GM10266 (cell line): ENCODE measurements around the gene CHP1.
A peak's percentile ranks its signal among the peaks of the same experiment; 100 is the strongest.
"Not testable (repeated sequence)": the region's sequence is repeated elsewhere in the genome, so short reads cannot be mapped to it uniquely, and the experiment has no call there.

Experiments used
- DNase-seq: peaks from one replicate; pipeline ENCODE4 v3.0.0; 2012; ENCODE audit errors: extremely low spot score
- TF ChIP-seq, protein P1 (sequence below): IDR thresholded peaks from 2 replicates; pipeline ENCODE4 v1.5.1; 2012; ENCODE audit warnings: mild to moderate bottlenecking, low read depth; ENCODE audit not compliant: control insufficient read depth, insufficient read depth; ENCODE audit errors: missing control alignments

CHP1 gene

GRCh38 chr15:41278319-41278718, 47.3 kb downstream of the CHP1 start:
- TF ChIP-seq, protein P1, sequence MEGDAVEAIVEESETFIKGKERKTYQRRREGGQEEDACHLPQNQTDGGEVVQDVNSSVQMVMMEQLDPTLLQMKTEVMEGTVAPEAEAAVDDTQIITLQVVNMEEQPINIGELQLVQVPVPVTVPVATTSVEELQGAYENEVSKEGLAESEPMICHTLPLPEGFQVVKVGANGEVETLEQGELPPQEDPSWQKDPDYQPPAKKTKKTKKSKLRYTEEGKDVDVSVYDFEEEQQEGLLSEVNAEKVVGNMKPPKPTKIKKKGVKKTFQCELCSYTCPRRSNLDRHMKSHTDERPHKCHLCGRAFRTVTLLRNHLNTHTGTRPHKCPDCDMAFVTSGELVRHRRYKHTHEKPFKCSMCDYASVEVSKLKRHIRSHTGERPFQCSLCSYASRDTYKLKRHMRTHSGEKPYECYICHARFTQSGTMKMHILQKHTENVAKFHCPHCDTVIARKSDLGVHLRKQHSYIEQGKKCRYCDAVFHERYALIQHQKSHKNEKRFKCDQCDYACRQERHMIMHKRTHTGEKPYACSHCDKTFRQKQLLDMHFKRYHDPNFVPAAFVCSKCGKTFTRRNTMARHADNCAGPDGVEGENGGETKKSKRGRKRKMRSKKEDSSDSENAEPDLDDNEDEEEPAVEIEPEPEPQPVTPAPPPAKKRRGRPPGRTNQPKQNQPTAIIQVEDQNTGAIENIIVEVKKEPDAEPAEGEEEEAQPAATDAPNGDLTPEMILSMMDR, result no peak
- DNase-seq, result no peak

DNA sequence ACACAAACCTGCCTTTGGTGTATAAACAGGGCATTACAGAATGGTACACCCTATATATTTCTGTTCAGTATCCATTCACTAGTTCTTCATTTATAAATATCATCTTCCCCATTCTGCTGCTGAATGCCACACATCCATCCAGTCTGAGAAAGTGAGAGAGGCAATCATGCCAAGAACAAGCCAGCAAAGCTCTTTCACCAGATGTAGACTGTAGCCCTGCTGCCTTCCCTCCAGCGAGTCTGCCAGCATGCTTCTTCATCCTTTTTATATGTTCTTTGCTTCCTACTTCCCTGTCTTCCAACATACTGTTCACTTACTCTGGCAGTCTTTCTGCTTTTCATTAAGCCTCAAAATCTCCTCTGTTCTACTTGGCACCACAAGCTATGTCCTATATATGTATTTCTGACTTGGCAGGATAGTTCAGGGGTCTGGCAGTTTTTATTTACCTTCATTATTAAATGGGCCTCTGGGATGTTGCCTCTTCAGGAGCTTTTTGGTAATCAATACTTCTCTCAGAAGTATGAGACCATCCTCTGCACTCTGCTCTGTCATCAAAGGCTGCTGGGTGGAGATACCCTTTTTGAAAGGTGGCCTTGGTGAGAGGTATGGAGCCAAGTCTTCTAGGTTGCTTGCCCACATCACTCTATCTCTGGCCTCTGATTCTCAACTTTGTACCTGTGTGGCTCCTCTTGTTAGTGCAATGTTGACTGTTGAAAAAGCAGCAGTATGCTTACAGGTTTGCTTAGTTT, 48.6 kb downstream of the CHP1 start:
- TF ChIP-seq, protein P1, result no peak
- no peak for DNase-seq

GRCh38 chr15:41281236-41281635, 50.2 kb downstream of the CHP1 start:
- TF ChIP-seq, protein P1, result no peak
- DNase-seq, result no peak

GRCh38 chr15:41282436-41282835, 51.4 kb downstream of the CHP1 start:
- not testable (repeated sequence) for DNase-seq

DNA sequence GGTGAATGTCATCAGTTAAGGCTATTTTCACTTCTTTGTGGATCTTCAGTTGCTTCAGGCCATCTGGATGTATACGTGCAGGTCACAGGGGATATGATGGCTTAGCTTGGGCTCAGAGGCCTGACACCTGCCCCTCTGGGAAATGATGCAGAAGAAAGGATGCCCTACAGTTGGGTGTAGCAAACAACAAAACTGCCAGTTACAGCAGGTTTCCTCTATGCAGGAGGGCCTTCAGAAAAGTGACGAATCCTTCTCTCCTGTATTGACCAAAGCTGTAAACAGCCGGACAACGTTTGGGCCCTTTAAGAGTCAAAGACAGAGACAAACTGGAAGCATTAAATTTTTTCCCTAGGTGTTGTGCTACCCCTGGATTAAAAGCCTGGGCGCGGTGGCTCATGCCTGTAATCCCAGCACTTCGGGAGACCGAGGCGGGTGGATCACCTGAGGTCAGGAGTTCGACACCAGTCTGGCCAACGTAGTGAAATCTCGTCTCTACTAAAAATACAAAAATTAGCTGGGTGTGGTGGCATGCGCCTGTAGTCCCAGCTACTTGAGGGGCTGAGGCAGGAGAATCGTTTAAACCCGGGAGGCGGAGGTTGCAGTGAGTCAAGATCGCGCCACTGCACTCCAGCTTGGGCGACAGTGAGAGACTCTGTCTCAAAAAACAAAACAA, 52.0 kb downstream of the CHP1 start:
- DNase-seq, result not testable (repeated sequence)

DNA sequence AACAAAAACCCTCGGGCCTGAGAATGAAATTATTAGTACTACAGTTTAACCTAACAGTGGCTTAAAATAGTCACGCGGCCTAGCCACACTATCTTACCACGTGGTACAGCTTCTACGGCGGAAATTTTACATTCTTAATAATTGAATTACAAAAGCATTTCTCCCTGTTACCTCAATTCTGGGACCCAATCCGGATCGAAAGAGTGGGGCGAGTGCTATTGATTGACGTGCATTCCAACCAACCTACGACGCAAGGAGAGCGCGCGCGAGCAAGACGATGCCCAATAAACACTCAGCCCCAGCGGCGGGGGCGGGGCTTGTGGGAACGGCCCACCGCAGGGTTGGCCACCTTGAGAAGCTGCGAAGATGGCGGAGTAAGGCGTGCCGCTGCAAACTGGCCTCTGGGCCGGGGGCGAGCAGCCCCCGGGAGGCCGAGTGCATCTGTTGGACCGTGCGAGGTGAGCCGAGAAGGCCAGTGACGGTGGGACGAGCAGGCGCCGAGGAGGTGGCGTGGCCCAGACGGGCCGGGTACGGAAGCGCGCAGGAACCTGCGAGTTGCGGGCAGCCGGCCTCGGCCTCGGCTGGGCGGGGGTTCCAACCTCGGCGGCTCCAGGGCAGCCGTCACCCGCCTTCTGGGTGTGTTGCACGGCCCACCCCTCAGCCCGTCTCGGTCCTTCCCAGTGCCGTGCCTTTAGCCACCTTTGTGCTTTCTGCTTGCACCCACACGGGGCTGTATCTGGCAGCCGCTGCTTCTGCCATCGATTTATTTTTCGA, 52.8 kb downstream of the CHP1 start:
- DNase-seq, result peak; percentile 96
- TF ChIP-seq, protein P1, result no peak

GRCh38 chr15:41284427-41285177, 53.5 kb downstream of the CHP1 start:
- DNase-seq, result no peak
- TF ChIP-seq, protein P1, result no peak
